Kidney epithelial cell (primary cell): Measurements from ENCODE around the gene MYH10. TPM values are rescaled to one million over a fixed set of nuclear protein-coding genes. Genes with fewer than 3 reads are reported as not detected.

Experiments
- DNase-seq: peaks from one replicate; pipeline ENCODE4 v3.0.0-alpha.2; 2010; ENCODE audit warnings: low read depth
- H3K27me3 ChIP-seq: 2 replicates; pipeline ENCODE4 v1.6.0; 2011; ENCODE audit warnings: low read length; ENCODE audit not compliant: control insufficient read depth, insufficient read depth
- H3K36me3 ChIP-seq: 2 replicates; pipeline ENCODE4 v1.5.1; 2011; ENCODE audit warnings: low read length; ENCODE audit not compliant: control insufficient read depth, insufficient read depth
- H3K4me3 ChIP-seq: 2 replicates; pipeline ENCODE4 v1.5.1; 2011; ENCODE audit warnings: low read depth, mild to moderate bottlenecking, control low read depth, low read length
- CTCF ChIP-seq: IDR thresholded peaks from 2 replicates; pipeline ENCODE4 v1.5.1; 2011; ENCODE audit warnings: mild to moderate bottlenecking, moderate library complexity, low read length, control low read depth, inconsistent platforms; ENCODE audit not compliant: insufficient read depth, poor library complexity, severe bottlenecking
- total RNA-seq: library from RNA; depleted of rRNA; stranded (reverse); fragments of >200 nt; gene quantifications from 2 replicates; pipeline ENCODE4 v1.2.3, GENCODE V29; 2015

The MYH10 gene
- total RNA-seq, 1 donor from 2014 or later, result 90.5 TPM

- H3K36me3 ChIP-seq, result peaks cover 5% of the 10 kb centered on the region
- H3K27me3 ChIP-seq, result no peaks in the 10 kb centered on the region
Observed at GRCh38 chr17:8503807-8504206, 126.7 kb downstream of the MYH10 start.

GRCh38 chr17:8503368-8503767 lies 127.2 kb downstream of the MYH10 start:
- no peak for TF ChIP-seq CTCF
- Histone ChIP-seq H3K36me3 (peaks cover 5% of the 10 kb centered on the region), H3K27me3 (no peaks in the 10 kb centered on the region), H3K4me3 (no peak overlapping the region)
- DNase-seq, result no peak

More at GRCh38 chr17:8503807-8504206, 126.7 kb downstream of the MYH10 start:
- no peak for TF ChIP-seq CTCF
- no peak for DNase-seq
- H3K4me3 ChIP-seq, result no peak overlapping the region

GRCh38 chr17:8502126-8502525 lies 128.4 kb downstream of the MYH10 start:
- TF ChIP-seq CTCF, result no peak
- H3K36me3 ChIP-seq, result peaks cover 5% of the 10 kb centered on the region

GRCh38 chr17:8500609-8501008 lies 129.9 kb downstream of the MYH10 start:
- Histone ChIP-seq H3K36me3 (no peaks in the 10 kb centered on the region), H3K4me3 (no peak overlapping the region), H3K27me3 (no peaks in the 10 kb centered on the region)
- DNase-seq, result no peak
- TF ChIP-seq CTCF, result no peak

More at GRCh38 chr17:8502126-8502525, 128.4 kb downstream of the MYH10 start:
- H3K27me3 ChIP-seq, result no peaks in the 10 kb centered on the region
- H3K4me3 ChIP-seq, result no peak overlapping the region
- no peak for DNase-seq

- no peak for DNase-seq
- TF ChIP-seq CTCF, result no peak
- Histone ChIP-seq H3K36me3 (no peaks in the 10 kb centered on the region), H3K4me3 (no peak overlapping the region), H3K27me3 (no peaks in the 10 kb centered on the region)
Observed at GRCh38 chr17:8499614-8500013, 130.9 kb downstream of the MYH10 start.

GRCh38 chr17:8499171-8499570 lies 131.4 kb downstream of the MYH10 start:
- H3K4me3 ChIP-seq, result no peak overlapping the region
- no peak for DNase-seq
- H3K36me3 ChIP-seq, result no peaks in the 10 kb centered on the region
- H3K27me3 ChIP-seq, result no peaks in the 10 kb centered on the region
- TF ChIP-seq CTCF, result no peak
